Body of pancreas (tissue), 4 donors: ENCODE measurements around the gene SAG.

ENCODE experiments used
- POLR2A ChIP-seq, 3 donors: fragments of 450-650 bp; IDR thresholded peaks; one replicate each; pipeline ENCODE4 v1.6.1; 2016; ENCODE audit warnings: antibody characterized with exemption in 3 of 3, mild to moderate bottlenecking in 2 of 3
- TF ChIP-seq, protein P1 (sequence below), 7 experiments: fragments of 450-650 bp in 4 of 7; fragments of 200-600 bp in 3 of 7; sonication (generic) in 3 of 7; IDR thresholded peaks; one replicate each; pipeline ENCODE4 v1.5.1; 2016 to 2019; ENCODE audit warnings: antibody characterized with exemption in 7 of 7

DNA sequence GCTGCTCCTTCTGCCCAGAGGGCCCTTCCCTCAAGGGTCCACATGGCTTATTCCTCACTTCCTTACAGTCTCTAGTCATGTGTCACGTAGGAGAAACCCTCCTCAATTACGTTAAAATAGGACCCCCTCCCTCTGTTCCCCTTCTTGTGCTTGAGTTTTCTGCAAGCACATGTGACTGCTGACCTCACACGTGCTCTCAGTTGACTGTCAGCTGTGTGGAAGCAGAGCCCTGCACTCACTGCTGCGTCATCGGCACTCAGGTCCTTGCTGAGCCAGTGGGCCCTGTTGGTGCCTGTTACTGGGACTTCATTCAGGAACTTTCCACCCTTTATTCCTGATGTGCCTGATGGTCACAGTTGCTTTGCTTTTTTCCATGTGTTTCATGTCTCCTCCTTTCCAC, 45.1 kb upstream of the SAG start:
- TF ChIP-seq, protein P1, sequence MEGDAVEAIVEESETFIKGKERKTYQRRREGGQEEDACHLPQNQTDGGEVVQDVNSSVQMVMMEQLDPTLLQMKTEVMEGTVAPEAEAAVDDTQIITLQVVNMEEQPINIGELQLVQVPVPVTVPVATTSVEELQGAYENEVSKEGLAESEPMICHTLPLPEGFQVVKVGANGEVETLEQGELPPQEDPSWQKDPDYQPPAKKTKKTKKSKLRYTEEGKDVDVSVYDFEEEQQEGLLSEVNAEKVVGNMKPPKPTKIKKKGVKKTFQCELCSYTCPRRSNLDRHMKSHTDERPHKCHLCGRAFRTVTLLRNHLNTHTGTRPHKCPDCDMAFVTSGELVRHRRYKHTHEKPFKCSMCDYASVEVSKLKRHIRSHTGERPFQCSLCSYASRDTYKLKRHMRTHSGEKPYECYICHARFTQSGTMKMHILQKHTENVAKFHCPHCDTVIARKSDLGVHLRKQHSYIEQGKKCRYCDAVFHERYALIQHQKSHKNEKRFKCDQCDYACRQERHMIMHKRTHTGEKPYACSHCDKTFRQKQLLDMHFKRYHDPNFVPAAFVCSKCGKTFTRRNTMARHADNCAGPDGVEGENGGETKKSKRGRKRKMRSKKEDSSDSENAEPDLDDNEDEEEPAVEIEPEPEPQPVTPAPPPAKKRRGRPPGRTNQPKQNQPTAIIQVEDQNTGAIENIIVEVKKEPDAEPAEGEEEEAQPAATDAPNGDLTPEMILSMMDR (IDR thresholded peaks at IDR 0.05): no peak
- no peak for TF ChIP-seq POLR2A (IDR thresholded peaks at IDR 0.05)
